HT-29 (cell line): ENCODE measurements around the gene HGFAC. TPM values are rescaled to one million over a fixed set of nuclear protein-coding genes. Genes with fewer than 3 reads are reported as not detected.

Source experiments
- DNase-seq: peaks from one replicate; pipeline ENCODE4 v3.0.0-alpha.2; 2015; ENCODE audit warnings: low spot score
- total RNA-seq: library from RNA; depleted of rRNA; stranded (reverse); fragments of >200 nt; shearing (Covaris generic); gene quantifications from 2 replicates; pipeline ENCODE4 v1.2.3, GENCODE V29; 2014

The HGFAC gene
- total RNA-seq, 1 experiment from 2014 or later: not detected

GRCh38 chr4:3461515-3462291 is 19.9 kb downstream of the HGFAC start:
- no peak for DNase-seq

- DNase-seq: no peak
Measured at GRCh38 chr4:3462321-3462789, 20.6 kb downstream of the HGFAC start.

GRCh38 chr4:3462790-3463415 is 21.1 kb downstream of the HGFAC start, which contains the start of gene DOK7:
TSS of gene DOK7 (plus strand) at chr4:3463306. CDS start at chr4:3463376, 70 bp downstream.
- no peak for DNase-seq

- DNase-seq: no peak
Measured at GRCh38 chr4:3463556-3464348, 22.0 kb downstream of the HGFAC start.

GRCh38 chr4:3464349-3464905 is 22.7 kb downstream of the HGFAC start:
- DNase-seq: no peak

GRCh38 chr4:3464911-3465697 is 23.3 kb downstream of the HGFAC start:
- DNase-seq: no peak

GRCh38 chr4:3465698-3466671 is 24.2 kb downstream of the HGFAC start:
- DNase-seq: no peak

GRCh38 chr4:3466691-3467600 is 25.2 kb downstream of the HGFAC start:
- DNase-seq: no peak

- no peak for DNase-seq
Measured at GRCh38 chr4:3467601-3468031, 25.8 kb downstream of the HGFAC start.

GRCh38 chr4:3468154-3468553 is 26.4 kb downstream of the HGFAC start:
- DNase-seq: no peak

GRCh38 chr4:3468804-3469203 is 27.0 kb downstream of the HGFAC start:
- no peak for DNase-seq

GRCh38 chr4:3469386-3470243 is 27.8 kb downstream of the HGFAC start:
- DNase-seq: no peak

GRCh38 chr4:3470244-3471097 is 28.7 kb downstream of the HGFAC start:
- DNase-seq: peak; percentile 42

GRCh38 chr4:3471098-3471760 is 29.5 kb downstream of the HGFAC start:
- no peak for DNase-seq

- no peak for DNase-seq
Measured at GRCh38 chr4:3471886-3472285, 30.1 kb downstream of the HGFAC start.
